ENCODE data around the gene SYT11.
A peak's percentile ranks its signal among the peaks of the same experiment; 100 is the strongest.

SYT11 gene

DNA sequence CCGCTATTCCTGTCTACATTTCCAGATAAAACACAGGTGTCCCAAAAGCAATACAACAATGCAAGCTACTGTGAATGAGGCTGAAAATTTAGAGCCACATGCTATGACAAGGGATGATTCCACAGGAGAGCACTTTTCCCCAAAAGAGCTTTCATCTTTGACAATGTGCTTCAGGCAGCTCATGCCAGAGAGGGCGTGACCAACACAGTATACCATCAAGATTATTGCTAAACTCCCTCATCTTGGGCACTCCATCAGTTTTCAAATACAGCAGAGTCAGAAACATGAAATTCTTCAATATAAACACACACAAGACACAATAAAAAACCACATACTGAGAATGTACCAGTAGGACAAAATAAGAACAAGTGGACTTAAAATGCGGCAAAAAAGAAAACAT is 9.0 kb upstream of the SYT11 start:
- TF ChIP-seq, protein P1, sequence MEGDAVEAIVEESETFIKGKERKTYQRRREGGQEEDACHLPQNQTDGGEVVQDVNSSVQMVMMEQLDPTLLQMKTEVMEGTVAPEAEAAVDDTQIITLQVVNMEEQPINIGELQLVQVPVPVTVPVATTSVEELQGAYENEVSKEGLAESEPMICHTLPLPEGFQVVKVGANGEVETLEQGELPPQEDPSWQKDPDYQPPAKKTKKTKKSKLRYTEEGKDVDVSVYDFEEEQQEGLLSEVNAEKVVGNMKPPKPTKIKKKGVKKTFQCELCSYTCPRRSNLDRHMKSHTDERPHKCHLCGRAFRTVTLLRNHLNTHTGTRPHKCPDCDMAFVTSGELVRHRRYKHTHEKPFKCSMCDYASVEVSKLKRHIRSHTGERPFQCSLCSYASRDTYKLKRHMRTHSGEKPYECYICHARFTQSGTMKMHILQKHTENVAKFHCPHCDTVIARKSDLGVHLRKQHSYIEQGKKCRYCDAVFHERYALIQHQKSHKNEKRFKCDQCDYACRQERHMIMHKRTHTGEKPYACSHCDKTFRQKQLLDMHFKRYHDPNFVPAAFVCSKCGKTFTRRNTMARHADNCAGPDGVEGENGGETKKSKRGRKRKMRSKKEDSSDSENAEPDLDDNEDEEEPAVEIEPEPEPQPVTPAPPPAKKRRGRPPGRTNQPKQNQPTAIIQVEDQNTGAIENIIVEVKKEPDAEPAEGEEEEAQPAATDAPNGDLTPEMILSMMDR (IDR thresholded peaks at IDR 0.05; ENCODE audit: low read depth, low read length): no peak
- no peak overlapping the region for H3K4me3 ChIP-seq (ENCODE audit: low read depth, low read length)

DNA sequence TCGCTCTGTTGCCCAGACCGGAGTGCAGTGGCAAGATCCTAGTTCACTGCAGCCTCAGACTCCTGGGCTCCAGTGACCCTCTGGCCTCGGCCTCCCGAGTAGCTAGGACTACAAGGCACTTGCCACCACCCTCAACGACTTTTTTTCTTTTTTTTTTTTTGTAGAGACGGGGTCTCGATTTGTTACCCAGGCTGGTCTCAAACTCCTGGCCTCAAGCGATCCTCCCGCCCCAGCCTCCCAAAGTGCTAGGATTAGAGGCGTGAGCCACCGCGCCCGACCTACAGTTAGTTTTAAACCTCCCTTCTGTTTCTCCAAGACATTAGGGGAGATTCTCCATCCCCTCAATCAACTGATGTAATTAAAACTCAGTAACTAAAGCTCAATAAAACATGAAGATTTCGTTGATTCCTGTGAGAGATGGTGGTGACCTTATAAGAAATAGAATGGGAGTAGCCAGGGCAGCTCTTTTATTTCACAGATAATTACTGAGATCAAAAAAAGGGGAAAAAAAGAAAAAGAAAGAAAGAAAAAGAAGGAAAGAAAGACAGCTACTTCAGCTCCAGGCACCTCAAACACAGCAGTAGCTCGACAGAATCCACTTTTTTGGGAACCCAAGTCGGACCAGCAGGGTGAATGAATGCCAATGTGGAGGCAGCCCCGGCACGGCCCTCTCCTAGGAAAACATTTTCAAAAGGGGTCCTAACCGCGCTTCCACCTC is 3.0 kb upstream of the SYT11 start:
- TF ChIP-seq, protein P1 (IDR thresholded peaks at IDR 0.05; ENCODE audit: low read depth, low read length): no peak

DNA sequence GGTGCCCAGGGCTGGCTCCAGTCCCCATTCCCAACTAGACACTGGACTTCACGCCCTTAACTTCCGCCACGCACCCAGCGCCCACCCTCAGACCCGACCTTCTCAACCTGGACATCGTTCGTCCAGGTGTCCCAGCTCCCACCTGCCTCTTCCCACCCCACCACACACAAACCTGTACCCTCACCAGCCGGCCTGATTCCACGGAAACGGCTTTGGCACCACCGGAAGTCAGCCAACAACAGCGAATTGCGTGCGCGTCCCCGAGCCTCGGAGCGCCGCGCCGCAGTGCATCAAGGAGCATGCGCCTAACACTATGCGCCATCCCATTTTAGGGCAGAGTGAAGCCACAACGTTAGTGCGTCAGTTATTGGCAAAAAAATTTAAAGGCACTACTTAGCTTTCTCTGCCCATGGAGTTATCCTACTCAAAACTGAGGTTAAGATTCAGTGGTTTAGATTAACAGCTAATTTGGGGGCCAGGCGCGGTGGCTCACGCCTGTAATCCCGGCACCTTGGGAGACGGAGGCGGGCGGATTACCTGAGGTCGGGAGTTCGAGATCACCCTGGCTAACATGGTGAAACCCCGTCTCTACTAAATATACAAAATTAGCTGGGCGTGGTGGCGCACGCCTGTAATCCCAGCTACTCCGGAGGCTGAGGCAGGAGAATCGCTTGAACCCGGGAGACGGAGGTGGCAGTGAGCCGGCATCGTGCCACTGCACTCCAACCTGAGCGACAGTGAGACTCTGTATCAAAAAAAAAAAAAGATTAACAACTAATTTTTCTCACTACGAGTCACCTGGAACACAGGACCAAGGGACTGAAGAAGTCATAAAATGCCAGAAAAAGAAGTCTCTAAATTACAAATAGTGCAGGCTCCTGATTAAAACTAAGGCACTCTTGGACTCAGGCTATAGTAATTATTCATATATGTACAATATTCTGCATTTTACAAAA is 2.1 kb upstream of the SYT11 start, which contains the start of gene GON4L:
Gene GON4L (minus strand): TSS at position 240 of the 956 bp plus-strand sequence. CDS start 3,434 bp downstream, outside the sequence.
- peak within 1 kb of the TSS; percentile 64 for H3K4me3 ChIP-seq (ENCODE audit: low read depth, low read length)

More for the DNA sequence above, 3.0 kb upstream of the SYT11 start:
- H3K4me3 ChIP-seq (ENCODE audit: low read depth, low read length): peak overlapping the region; percentile 64

DNA sequence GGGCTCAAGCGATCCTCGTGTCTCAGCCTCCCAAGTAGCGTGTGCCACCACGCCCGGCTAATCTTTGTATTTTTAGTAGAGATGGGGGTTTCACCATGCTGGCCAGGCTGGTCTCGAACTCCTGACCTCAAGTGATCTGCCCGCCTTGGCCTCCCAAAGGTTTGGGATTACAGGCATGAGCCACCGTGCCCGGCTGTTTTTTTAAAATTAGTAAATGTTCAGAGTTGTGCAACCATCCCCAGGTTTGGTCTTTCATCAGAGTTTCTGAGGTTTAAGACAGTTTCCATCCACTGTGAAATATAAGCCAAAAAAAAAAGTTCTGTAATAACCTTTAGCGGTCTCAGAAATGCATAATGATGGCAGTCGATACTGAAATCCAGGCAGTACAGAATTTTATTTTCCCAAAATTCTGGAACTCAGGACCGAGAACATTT is 550 bp upstream of the SYT11 start:
- TF ChIP-seq, protein P1 (IDR thresholded peaks at IDR 0.05; ENCODE audit: low read depth, low read length): no peak
- H3K4me3 ChIP-seq (ENCODE audit: low read depth, low read length): peak overlapping the region; percentile 68

More for the DNA sequence above, 2.1 kb upstream of the SYT11 start, which contains the start of gene GON4L:
- TF ChIP-seq, protein P1 (IDR thresholded peaks at IDR 0.05; ENCODE audit: low read depth, low read length): no peak

DNA sequence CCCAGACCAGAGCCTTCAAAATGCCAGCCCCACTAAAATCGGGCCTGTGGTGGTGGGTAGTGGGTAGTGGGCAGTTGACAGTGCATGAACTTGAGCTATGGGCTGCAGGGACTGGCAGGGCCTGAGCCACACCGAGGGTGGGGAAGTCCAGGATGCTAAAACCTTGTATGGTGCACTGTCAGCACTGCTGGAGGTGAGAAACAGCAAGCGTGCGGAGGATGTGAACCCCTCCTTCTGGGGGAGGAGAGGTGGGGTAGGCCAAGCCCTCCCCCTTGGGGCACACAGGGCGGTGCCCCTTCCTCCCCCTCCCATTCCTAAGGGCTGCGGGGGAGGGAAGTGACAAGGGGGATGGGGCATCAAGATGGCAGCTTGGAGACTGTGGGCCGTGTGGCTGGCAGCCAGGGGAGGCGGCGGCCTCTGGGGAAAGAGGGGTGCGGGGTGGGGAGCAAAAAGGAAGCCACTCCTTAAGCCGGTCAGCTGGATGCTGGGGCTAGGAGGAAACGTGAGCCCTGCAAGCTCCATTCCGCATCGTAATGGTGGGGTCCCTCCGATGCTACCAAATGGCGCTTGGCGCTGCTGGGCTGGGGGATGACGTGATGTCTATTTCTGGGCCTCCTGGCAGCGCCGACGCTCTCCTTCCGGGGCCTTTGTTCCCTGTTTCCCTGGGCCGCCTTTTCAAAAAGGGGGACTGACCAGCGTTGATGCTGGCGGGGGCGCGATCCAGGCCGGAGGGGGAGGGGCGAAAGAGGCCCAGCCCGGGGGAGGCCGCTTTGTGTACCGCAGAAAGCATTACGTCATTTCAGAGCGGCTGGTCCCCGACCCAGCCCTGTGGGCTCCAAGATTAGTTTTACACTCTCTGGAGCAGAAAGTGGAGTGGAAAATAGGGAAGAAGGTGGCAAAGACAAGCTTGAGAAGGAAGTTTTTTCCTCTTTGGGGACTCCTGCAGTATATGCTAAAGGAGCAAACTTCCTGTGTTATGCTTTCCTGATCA is 809 bp downstream of the SYT11 start:
- TF ChIP-seq, protein P1 (IDR thresholded peaks at IDR 0.05; ENCODE audit: low read depth, low read length): no peak
- peak overlapping the region; percentile 68 for H3K4me3 ChIP-seq (ENCODE audit: low read depth, low read length)

DNA sequence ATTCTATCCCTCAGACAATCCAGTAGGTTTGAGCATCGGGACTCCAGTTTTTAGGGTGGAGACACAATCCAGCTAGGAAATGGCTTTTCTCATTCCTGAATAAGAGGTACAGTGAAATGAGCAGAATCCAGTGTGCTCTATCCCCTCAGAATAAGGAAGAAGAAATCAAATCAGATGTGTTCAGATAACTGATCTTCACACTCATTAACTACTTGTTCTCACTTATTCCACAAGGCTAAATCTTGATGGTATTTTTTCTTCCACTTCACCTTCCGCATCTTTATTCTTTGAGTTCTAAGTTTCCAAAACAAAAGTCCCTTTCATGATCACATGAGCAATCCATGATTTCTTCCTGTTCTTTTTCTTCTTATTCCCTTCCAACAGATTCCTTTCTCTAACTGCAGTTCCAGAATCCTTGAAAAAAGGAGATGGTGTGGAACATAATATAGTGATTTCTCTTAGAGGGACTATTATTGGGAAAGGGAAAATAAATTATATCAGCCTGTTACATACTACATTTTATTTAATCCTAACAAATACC is 1.7 kb downstream of the SYT11 start:
- TF ChIP-seq, protein P1 (IDR thresholded peaks at IDR 0.05; ENCODE audit: low read depth, low read length): no peak
- H3K4me3 ChIP-seq (ENCODE audit: low read depth, low read length): peak overlapping the region; percentile 68
